ENCODE measurements around the gene SLC17A4.

Gene SLC17A4

GRCh38 chr6:25829375-25829774 lies 74.8 kb downstream of the SLC17A4 start:
- DNase-seq: no peak

DNA sequence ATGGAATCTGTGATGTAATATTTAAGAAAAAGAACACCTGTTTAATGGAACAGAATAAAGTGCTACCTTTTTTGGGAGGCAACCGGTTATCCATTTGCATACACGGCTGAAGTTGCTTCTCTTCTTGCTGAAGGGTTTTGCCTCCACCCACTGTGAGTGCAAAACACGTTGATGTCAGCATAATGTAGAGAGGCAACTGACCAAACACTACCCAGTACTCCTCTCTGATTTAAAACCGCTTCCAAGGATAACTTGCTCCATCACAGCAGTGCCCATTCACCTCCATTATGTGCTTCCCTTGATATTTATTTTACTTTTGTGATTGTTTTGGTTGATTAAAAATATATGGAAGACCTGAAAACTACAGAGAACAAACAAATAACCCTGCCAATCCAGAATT lies 75.9 kb downstream of the SLC17A4 start:
- DNase-seq: no peak

Measured in activated effector memory CD4-positive, alpha-beta T cell treated with Interleukin-2 at 50 U/mL for 16 hours (primary cell).